Omental fat pad (tissue), 4 donors: ENCODE measurements around the gene KCTD20. TPM values are rescaled to one million over a fixed set of nuclear protein-coding genes. Genes with fewer than 3 reads are reported as not detected.

Experiments used
- ATAC-seq: fragments of 150-250 bp; one replicate; pipeline ENCODE4 v1.9.1; 2016; ENCODE audit warnings: mild to moderate bottlenecking, moderate library complexity; ENCODE audit not compliant: low FRiP score
- DNase-seq: peaks from one replicate; pipeline ENCODE4 v3.0.0-alpha.2; 2019; ENCODE audit warnings: low spot score
- CTCF ChIP-seq, 3 donors: fragments of 450-650 bp; IDR thresholded peaks; one replicate each; pipeline ENCODE4 v1.5.1; 2016 to 2017; ENCODE audit warnings: antibody characterized with exemption in 3 of 3, mild to moderate bottlenecking in 3 of 3, moderate library complexity in 2 of 3
- total RNA-seq, 4 donors: library from RNA; depleted of rRNA; stranded (reverse); fragments of >200 nt; gene quantifications; one replicate each; pipeline ENCODE4 v1.1.0, GENCODE V29; 2016

KCTD20 gene
- total RNA-seq, 4 donors from 2014 or later, result 80.9 to 117 (median 89.4) TPM

DNA sequence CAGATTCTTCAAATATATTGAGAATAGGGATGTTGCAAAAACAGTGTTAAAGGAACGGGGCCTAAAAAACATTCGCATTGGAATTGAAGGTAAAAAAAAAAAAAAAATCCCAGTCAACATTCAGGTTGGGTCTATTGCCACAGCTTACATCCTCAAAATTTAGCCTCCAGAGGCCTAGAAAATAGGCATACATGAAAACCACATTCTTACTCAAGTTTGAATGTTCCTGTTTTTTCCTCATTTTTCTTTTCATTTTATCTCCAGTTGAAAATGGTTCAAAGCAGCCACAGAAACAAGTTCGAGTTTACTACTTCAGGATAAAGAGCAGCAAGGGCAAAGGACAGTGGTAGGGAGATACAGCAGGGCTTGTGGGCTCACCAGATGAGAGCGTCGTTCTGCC lies 41.9 kb downstream of the KCTD20 start:
- ATAC-seq (no peak), DNase-seq (no peak)
- TF ChIP-seq CTCF (IDR thresholded peaks at IDR 0.05), result no peak

DNA sequence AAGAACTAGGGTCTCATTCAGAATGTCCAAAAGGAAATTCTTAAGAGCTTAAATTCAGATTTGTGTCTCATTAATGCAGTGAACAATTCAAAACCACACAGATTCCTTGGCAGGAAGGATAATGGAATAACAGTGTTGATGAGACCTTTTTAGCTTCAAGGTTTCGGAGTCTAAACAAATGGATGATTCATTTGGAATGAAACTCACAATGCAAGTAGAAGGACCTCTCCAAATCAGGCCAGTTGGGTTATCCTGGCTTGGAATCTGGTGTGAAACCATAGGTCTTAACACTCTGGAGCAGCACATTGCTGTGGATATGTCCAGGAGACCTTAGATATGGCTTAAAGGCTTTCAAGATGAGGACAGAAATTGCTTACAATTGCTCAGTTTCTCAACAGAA lies 44.9 kb downstream of the KCTD20 start:
- ATAC-seq (no peak), DNase-seq (no peak)
- no peak for TF ChIP-seq CTCF (IDR thresholded peaks at IDR 0.05)

DNA sequence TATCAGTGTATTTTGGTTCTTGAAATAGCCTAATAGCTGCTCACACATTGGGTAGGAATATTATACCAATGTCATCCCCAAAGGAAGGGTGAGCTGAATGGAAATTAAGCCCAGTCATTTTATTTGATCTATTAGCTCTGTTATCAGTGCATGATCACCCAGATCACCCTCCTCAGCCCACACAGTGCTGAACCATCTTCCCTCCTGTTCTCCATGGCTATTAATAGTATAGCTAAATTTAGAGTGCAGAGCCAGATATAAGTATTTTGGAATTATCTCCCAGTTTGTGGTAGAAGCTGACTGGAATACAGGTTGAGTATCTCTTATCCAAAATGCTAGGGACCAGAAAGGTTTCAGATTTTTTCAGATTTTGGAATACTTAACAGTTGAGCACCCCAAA lies 45.4 kb downstream of the KCTD20 start:
- no peak for TF ChIP-seq CTCF (IDR thresholded peaks at IDR 0.05)
- DNase-seq, result no peak
- no peak for ATAC-seq

- DNase-seq, result no peak
- no peak for ATAC-seq
- no peak for TF ChIP-seq CTCF (IDR thresholded peaks at IDR 0.05)
These were observed 46.6 kb downstream of the KCTD20 start for GRCh38 chr6:36489426-36489825.

GRCh38 chr6:36491378-36491965 lies 48.7 kb downstream of the KCTD20 start:
- ATAC-seq, result no peak
- no peak for DNase-seq
- no peak for TF ChIP-seq CTCF (IDR thresholded peaks at IDR 0.05)

DNA sequence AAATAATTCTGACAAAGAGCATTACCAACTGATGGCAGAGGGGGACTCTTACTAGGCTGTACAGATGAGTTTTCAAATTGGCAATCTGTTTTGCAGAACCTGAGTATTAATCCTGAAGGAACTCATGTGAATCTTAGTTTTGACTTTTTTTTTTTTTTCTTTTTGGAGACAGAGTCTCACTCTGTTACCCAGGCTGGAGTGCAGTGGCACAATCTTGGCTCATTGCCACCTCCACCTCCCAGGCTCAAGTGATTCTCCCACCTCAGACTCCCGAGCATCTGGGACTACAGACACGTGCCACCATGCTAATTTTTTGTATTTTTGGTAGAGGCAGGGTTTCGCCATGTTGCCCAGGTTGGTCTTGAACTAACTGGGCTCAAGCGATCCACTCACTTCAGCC lies 49.3 kb downstream of the KCTD20 start:
- ATAC-seq (no peak), DNase-seq (no peak)
- TF ChIP-seq CTCF (IDR thresholded peaks at IDR 0.05), result no peak

DNA sequence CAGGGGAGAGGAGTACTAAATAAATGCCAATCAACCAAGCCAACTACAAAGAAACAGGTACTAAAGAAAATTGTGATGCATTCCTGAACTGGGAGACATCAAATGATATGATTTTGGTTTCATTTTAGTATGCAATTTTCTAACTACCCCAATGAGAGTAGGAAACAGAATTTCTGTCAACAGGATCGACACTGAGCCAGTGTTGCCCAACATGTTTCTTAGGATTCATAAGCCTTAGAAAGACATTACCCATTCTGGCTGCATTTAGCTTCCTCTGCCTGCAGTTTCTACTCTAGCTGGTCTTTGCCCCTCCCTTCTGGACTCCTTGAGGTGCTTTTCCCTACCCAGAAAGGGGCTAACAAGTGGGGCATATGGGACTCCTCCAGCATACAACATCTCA lies 49.8 kb downstream of the KCTD20 start:
- TF ChIP-seq CTCF (IDR thresholded peaks at IDR 0.05), result no peak
- DNase-seq (no peak), ATAC-seq (no peak)
